Activated CD8-positive, alpha-beta T cell treated with anti-CD3 and anti-CD28 coated beads, Interleukin-2, amount 10 ng/mL, durations not matched to agents 7 days and 5 days (primary cell): ENCODE data around the gene NEGR1. TPM values are rescaled to one million over a fixed set of nuclear protein-coding genes. Genes with fewer than 3 reads are reported as not detected.

Experiments
- ATAC-seq: fragments of 150-1000 bp; cut with Tn5 transposase; one replicate; pipeline ENCODE4 v1.10.0; 2021; ENCODE audit warnings: moderate library complexity
- CTCF ChIA-PET: fragments of 350-600 bp; sonication (Branson Sonifier 250); formaldehyde crosslinking; loops from one replicate; lab custom pipeline; 2021; ENCODE audit warnings: antibody characterized with exemption; lab: Charles Lee
- POLR2A ChIA-PET: fragments of 350-600 bp; sonication (Branson Sonifier 250); formaldehyde crosslinking; loops from one replicate; lab custom pipeline; 2021; ENCODE audit warnings: antibody characterized with exemption; lab: Charles Lee
- DNase-seq: peaks from one replicate; pipeline ENCODE4 v3.0.0-alpha.2; 2020
- H3K27ac Mint-ChIP-seq: one replicate; pipeline ENCODE4 v1.8.0; 2021; ENCODE audit warnings: mild to moderate bottlenecking, mixed read lengths
- H3K27me3 Mint-ChIP-seq: one replicate; pipeline ENCODE4 v1.8.0; 2021; ENCODE audit warnings: low read depth, mixed read lengths
- H3K36me3 Mint-ChIP-seq: one replicate; pipeline ENCODE4 v1.8.0; 2021; ENCODE audit warnings: low read depth, mixed read lengths
- H3K4me1 Mint-ChIP-seq: one replicate; pipeline ENCODE4 v1.8.0; 2021; ENCODE audit warnings: low read depth, mixed read lengths
- H3K4me3 Mint-ChIP-seq: one replicate; pipeline ENCODE4 v1.8.0; 2021; ENCODE audit warnings: mild to moderate bottlenecking, mixed read lengths
- H3K9me3 Mint-ChIP-seq: one replicate; pipeline ENCODE4 v1.8.0; 2022; ENCODE audit warnings: mixed read lengths; ENCODE audit not compliant: insufficient read depth
- total RNA-seq, 2 experiments: library from RNA; stranded (reverse); gene quantifications; one replicate each; pipeline ENCODE4 v1.2.3, GENCODE V29; 2021

Gene NEGR1
- total RNA-seq, 2 experiments from 2014 or later: not detected

DNA sequence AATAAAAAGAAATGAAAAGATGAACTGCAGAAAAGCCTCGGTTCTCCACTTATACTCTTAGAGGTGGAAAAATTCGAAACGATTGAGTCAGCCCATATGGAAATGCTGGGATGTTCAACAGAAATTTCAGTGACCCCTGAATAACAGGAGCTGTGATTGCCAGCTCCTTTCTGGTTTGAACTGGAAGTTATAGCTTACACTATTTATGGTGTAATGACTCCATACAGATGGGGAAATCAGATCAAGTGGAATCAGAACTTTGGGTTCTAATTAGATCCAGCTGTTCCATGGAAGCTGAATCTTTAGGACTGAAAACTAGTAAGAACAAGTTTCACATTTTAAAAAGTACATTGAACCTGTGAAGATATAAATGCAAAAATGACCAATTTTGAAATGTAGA, 632.2 kb downstream of the NEGR1 start:
- Mint-ChIP-seq H3K4me3 (no peak overlapping the region), H3K27me3 (no peaks in the 10 kb centered on the region), H3K4me1 (no peaks in the 10 kb centered on the region), H3K27ac (no peak overlapping the region), H3K36me3 (no peaks in the 10 kb centered on the region), H3K9me3 (no peaks in the 10 kb centered on the region)
- DNase-seq: no peak
- CTCF ChIA-PET: no interaction called here
- no peak for ATAC-seq
- POLR2A ChIA-PET: no interaction called here

DNA sequence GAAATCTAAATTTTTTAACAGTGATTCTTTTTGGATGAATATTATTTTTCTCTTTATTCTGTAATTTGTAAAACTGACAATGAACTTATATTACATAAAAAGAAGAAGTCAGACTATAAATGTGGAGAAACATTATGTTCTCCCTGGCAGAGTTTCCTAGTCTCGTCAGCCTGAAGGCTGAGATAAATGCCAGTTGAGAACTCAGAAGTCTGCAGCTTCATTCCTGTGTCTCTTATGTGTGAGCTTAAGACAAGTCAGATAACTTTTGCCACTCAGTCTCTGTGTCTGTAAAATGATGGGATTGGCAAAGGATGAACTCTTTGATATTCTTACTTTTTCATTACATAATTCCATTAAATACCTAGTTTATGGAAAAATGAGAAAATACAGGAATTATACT, 632.7 kb downstream of the NEGR1 start:
- POLR2A ChIA-PET: no interaction called here
- no peak for ATAC-seq
- H3K36me3 Mint-ChIP-seq: no peaks in the 10 kb centered on the region

DNA sequence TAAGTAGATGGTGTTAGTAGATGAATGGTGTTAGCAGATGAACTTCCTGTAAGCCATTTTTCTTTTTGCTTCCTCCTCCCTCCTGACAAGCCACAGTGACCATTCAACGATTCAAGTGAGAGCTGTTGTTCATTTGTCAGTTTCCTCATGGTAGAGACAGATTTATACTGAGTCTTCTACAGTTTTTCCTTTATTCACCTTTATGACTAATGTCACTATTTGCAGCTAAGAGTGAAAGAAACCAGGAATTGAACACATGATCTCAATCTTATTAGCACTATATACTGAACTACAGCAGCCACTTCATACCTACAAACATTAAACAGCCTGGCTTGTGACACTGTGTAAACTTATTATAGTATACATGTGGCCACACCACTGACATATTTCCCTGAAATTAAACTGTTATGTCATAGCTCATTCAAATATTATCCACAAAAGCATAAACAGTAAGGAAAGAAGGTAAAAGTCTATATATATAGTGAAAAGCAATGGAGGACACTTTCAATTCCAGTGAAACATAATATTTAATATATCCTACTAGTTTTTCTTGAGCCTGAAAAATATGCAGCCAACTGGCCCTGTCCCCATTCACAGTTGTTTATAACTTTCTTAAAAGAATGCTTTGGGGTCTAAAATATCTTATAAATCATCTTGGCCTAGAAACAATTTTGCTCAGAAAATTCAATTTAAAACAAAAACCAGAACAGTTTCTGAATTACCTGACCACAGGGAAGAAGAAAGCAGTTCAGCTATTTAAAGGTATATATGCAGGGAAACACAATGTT, 634.6 kb downstream of the NEGR1 start:
- no peak overlapping the region for H3K4me3 Mint-ChIP-seq
- CTCF ChIA-PET: no interaction called here
- no peaks in the 10 kb centered on the region for H3K36me3 Mint-ChIP-seq
- ATAC-seq (no peak), DNase-seq (no peak)
- no peaks in the 10 kb centered on the region for H3K9me3 Mint-ChIP-seq
- H3K4me1 Mint-ChIP-seq: no peaks in the 10 kb centered on the region
- H3K27ac Mint-ChIP-seq: no peak overlapping the region
- POLR2A ChIA-PET: no interaction called here
- H3K27me3 Mint-ChIP-seq: no peaks in the 10 kb centered on the region

More for the DNA sequence above, 632.7 kb downstream of the NEGR1 start:
- no peak for DNase-seq
- H3K9me3 Mint-ChIP-seq: no peaks in the 10 kb centered on the region
- no peak overlapping the region for H3K27ac Mint-ChIP-seq
- no peak overlapping the region for H3K4me3 Mint-ChIP-seq
- no peaks in the 10 kb centered on the region for H3K27me3 Mint-ChIP-seq
- CTCF ChIA-PET: no interaction called here
- no peaks in the 10 kb centered on the region for H3K4me1 Mint-ChIP-seq

DNA sequence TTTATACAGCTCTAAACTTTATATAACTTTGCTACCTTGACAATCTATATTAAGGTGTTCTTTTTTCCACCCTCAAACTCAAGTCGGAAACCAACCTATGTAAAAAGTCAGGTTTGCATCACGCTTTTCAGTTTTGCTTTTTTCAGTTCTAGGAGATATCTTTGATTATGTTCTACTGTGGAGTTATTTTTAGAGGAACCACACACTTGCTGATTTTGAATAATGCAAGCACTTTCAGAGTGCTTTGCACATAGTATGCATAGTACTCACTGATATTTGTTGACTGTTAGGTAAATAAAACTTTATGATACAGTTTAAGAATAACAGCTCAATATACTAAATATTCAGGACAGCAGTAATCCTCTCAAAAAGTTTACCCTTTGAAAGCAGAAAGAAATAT, 637.3 kb downstream of the NEGR1 start:
- DNase-seq: no peak
- Mint-ChIP-seq H3K9me3 (no peaks in the 10 kb centered on the region), H3K27me3 (no peaks in the 10 kb centered on the region), H3K27ac (no peak overlapping the region), H3K4me1 (no peaks in the 10 kb centered on the region), H3K36me3 (no peaks in the 10 kb centered on the region), H3K4me3 (no peak overlapping the region)
- ChIA-PET POLR2A (no interaction called here), CTCF (no interaction called here)
- no peak for ATAC-seq

DNA sequence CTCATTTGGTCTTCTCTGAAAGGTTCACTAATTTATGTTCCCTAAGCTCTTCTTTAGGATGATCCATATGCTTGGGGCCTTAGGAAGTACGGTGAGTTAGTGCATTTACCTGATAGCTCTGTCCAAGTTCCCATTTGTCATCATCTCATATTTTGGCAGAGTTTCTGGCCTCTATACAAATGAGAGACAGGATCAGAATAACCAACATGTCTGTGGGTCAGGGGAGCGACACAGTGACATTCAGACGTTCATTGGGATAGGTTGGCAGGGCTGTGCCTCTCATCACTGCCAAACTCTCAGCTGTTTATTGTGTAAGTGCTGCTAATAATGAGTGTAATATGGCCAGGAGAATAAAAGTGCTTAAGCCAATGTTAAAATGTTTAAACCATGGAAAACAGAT, 640.4 kb downstream of the NEGR1 start:
- DNase-seq (no peak), ATAC-seq (no peak)
- H3K27me3 Mint-ChIP-seq: no peaks in the 10 kb centered on the region
- no peaks in the 10 kb centered on the region for H3K9me3 Mint-ChIP-seq
- no peaks in the 10 kb centered on the region for H3K36me3 Mint-ChIP-seq
- CTCF ChIA-PET: no interaction called here
- no peak overlapping the region for H3K4me3 Mint-ChIP-seq
- POLR2A ChIA-PET: no interaction called here
- H3K4me1 Mint-ChIP-seq: no peaks in the 10 kb centered on the region
- no peak overlapping the region for H3K27ac Mint-ChIP-seq

DNA sequence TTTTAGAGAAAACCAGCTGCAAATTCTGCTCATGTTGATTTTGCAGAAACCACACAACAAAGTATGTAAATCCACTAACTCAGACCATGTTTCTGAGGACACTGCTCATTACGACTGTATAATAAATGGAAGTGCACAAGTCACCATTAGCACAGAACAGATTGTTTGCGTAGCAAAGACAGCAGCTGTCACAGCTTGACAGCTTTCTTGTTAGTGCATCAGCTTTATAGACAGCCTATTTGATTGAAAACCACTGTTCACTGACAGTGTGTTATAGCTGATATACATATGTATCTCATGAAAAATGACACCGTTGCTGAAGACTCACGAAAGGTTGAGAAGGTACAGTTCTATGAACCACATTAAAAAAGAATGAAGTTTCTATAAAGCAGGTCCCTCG, 641.3 kb downstream of the NEGR1 start:
- ChIA-PET CTCF (no interaction called here), POLR2A (no interaction called here)
- no peaks in the 10 kb centered on the region for H3K27me3 Mint-ChIP-seq
- H3K4me1 Mint-ChIP-seq: no peaks in the 10 kb centered on the region
- no peaks in the 10 kb centered on the region for H3K9me3 Mint-ChIP-seq
- no peaks in the 10 kb centered on the region for H3K36me3 Mint-ChIP-seq
- H3K27ac Mint-ChIP-seq: no peak overlapping the region
- ATAC-seq (no peak), DNase-seq (no peak)
- no peak overlapping the region for H3K4me3 Mint-ChIP-seq

DNA sequence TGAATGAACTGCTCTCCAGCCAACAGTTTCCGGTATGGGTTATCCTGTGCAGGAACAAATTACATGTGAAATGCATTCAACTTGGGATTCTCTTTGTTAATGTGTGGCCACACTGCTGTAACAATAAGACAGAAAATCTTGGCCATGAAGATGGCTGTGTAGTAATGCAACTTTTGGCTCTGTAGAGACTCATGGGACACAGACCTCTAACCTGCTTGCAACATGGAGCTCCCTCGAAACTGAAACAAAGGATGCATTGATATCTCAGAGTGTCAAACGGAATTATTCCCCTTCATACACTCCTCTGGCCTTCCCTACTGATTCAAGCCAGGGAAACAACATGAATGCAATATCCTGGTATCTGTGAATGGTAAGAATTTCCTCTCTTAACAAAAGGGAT, 642.2 kb downstream of the NEGR1 start:
- no peak for DNase-seq
- Mint-ChIP-seq H3K4me3 (no peak overlapping the region), H3K27me3 (no peaks in the 10 kb centered on the region), H3K27ac (no peak overlapping the region), H3K36me3 (no peaks in the 10 kb centered on the region), H3K9me3 (no peaks in the 10 kb centered on the region), H3K4me1 (no peaks in the 10 kb centered on the region)
- POLR2A ChIA-PET: no interaction called here
- no peak for ATAC-seq
- CTCF ChIA-PET: no interaction called here

DNA sequence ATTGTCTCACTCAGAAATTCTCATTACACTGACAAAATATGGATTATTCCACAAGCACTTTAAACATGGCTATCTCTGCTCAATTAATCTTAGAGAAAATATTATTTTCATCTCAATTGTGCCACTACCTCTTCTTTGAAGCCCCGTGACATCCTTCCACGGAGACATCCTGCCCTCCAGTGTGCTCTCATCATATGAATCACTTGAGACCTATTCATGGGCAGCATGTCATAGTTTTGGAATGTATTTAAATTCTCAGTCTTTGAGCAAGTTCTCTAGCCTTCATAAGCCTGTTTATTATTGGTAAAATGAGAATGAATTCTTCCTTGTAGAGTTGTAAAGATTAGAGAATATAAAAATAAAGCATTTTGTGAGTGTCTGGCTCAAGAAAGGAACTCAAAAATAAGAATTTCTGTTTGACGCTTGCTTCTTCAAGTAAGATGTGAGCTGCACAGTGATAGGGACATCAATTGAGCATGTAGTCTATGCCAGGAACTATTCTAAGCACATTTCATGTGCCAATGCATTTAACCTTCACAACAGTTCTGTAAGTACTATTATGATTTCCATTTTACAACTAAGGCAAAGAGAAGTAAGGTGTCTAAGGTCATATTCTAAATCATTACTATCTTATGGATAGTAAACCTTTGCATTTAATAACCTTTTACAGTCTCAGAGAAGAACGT, 644.1 kb downstream of the NEGR1 start:
- POLR2A ChIA-PET: no interaction called here
- no peak for ATAC-seq
- H3K4me1 Mint-ChIP-seq: no peaks in the 10 kb centered on the region

DNA sequence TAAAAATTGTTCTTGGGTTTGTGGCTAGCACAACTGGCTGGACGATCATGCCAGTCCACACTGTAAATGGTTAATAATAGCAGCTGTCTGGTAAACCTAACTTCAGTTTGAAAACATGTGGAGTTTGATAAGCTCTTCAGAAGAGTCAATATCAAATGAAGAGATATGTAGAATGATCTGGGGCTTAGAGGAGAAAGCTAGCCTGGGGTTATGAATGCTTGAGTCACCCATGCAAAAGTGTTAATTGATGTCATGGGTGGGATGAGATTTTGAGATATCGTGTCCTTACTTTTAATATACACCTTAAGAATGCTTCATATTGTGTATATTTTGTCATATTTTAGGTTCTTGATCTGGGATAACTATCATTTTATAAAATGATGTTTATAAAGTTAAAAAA, 646.8 kb downstream of the NEGR1 start:
- no peak for DNase-seq
- H3K36me3 Mint-ChIP-seq: no peaks in the 10 kb centered on the region
- no peak overlapping the region for H3K27ac Mint-ChIP-seq
- no peaks in the 10 kb centered on the region for H3K4me1 Mint-ChIP-seq
- ChIA-PET CTCF (no interaction called here), POLR2A (no interaction called here)
- H3K4me3 Mint-ChIP-seq: no peak overlapping the region
- ATAC-seq: no peak
- H3K9me3 Mint-ChIP-seq: no peaks in the 10 kb centered on the region
- H3K27me3 Mint-ChIP-seq: no peaks in the 10 kb centered on the region

More for the DNA sequence above, 644.1 kb downstream of the NEGR1 start:
- H3K27ac Mint-ChIP-seq: no peak overlapping the region
- CTCF ChIA-PET: no interaction called here
- H3K9me3 Mint-ChIP-seq: no peaks in the 10 kb centered on the region
- DNase-seq: no peak
- H3K27me3 Mint-ChIP-seq: no peaks in the 10 kb centered on the region
- H3K36me3 Mint-ChIP-seq: no peaks in the 10 kb centered on the region
- H3K4me3 Mint-ChIP-seq: no peak overlapping the region

DNA sequence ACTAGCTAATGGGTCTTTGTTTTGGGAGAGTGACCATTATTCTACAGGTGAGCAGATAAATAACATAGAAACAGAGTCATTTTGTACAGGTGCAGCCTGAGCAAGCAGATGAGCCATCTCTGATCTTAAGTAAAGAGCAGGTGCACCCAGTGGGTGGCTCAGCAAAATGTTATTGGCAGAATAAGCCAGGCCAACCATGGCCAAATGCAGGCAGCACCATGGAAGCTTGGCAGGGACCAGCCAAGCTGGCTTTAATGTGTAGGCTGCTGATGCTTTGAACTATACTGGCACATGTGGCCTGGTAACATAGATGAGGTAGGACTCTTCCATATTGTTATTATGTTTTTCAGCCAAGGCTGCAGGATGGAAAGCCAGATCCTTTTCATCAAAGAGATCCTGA, 648.2 kb downstream of the NEGR1 start:
- no peak for DNase-seq
- no peak for ATAC-seq
- no peaks in the 10 kb centered on the region for H3K4me1 Mint-ChIP-seq
- ChIA-PET CTCF (no interaction called here), POLR2A (no interaction called here)
- no peaks in the 10 kb centered on the region for H3K27me3 Mint-ChIP-seq
- H3K9me3 Mint-ChIP-seq: no peaks in the 10 kb centered on the region
- H3K4me3 Mint-ChIP-seq: no peak overlapping the region
- no peak overlapping the region for H3K27ac Mint-ChIP-seq
- no peaks in the 10 kb centered on the region for H3K36me3 Mint-ChIP-seq

DNA sequence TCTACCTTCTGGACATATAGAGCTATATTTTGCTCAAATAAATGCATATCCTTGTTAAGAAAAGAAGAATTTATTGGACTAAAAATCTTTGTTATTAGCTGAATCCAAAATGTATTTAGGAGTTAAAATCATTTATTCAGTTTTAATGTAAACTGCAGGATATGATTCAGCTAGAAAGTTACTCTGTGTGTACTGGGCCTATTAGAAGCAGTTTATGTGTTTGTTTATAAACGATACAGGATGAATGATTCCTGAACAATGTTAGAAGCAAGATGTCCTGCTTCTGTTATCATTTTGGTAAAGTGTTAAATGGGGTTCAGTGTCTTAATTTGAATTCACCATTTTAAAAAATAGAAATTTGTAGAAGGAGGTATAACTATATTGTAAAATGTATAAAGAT, 652.3 kb downstream of the NEGR1 start:
- Mint-ChIP-seq H3K27me3 (no peaks in the 10 kb centered on the region), H3K4me1 (no peaks in the 10 kb centered on the region), H3K27ac (no peak overlapping the region), H3K36me3 (no peaks in the 10 kb centered on the region), H3K9me3 (no peaks in the 10 kb centered on the region), H3K4me3 (no peak overlapping the region)
- CTCF ChIA-PET: no interaction called here
- ATAC-seq (no peak), DNase-seq (no peak)
- POLR2A ChIA-PET: no interaction called here

DNA sequence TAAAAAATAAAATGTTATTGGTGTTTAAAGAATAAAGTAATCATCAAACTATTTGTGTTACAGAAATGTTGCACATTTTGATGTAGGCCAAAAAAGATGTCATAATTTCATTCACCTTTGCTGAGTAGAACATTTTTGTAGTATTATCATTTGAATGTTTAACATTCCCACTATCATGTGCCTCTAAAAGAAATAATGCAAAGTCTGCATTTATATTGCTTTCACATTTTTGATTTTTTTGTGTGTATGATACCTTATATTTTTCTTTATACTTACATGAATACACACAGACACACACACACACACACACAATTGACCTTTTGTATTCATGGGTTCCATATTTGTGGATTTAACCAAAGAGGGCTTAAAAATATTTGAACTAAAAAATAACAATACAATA, 657.3 kb downstream of the NEGR1 start:
- Mint-ChIP-seq H3K4me1 (no peaks in the 10 kb centered on the region), H3K9me3 (no peaks in the 10 kb centered on the region), H3K27ac (no peak overlapping the region), H3K36me3 (no peaks in the 10 kb centered on the region), H3K27me3 (no peaks in the 10 kb centered on the region), H3K4me3 (no peak overlapping the region)
- ChIA-PET CTCF (no interaction called here), POLR2A (no interaction called here)
- DNase-seq: no peak
- ATAC-seq: no peak
